ENCODE data around the gene ECT2. TPM values are rescaled to one million over a fixed set of nuclear protein-coding genes. Genes with fewer than 3 reads are reported as not detected.

Gene ECT2
- total RNA-seq, 3 donors from 2014 or later (not counting 1 experiment from before 2014, with no cell fraction given), result 2.9 to 7.0 (median 4.8) TPM

GRCh38 chr3:172868582-172869200, 118.2 kb downstream of the ECT2 start:
- H3K4me3 Mint-ChIP-seq, result no peak overlapping the region
- H3K9me3 Mint-ChIP-seq, result no peaks in the 10 kb centered on the region
- Histone ChIP-seq H3K9me3 (ENCODE audit: control insufficient read depth, insufficient read depth, low read length) (no peaks in the 10 kb centered on the region), H3K4me1 (ENCODE audit: control insufficient read depth, insufficient read depth, low read length) (no peaks in the 10 kb centered on the region), H3K27ac (ENCODE audit: low read length) (no peak overlapping the region), H3K4me3 (ENCODE audit: low read length) (no peak overlapping the region), H3K36me3 (ENCODE audit: control insufficient read depth, insufficient read depth, low read length) (no peaks in the 10 kb centered on the region), H3K27me3 (ENCODE audit: control insufficient read depth, insufficient read depth, low read length) (no peaks in the 10 kb centered on the region)
- intact Hi-C loops (cut with micrococcal nuclease), result no loop called here
- no peaks in the 10 kb centered on the region for H3K4me1 Mint-ChIP-seq
- no peak for TF ChIP-seq CTCF (IDR thresholded peaks at IDR 0.05)
- no peaks in the 10 kb centered on the region for H3K36me3 Mint-ChIP-seq
- no peak overlapping the region for H3K27ac Mint-ChIP-seq
- peaks cover 0 to 4% of the 10 kb centered on the region in 2 donors for H3K27me3 Mint-ChIP-seq (ENCODE audit: low read depth in 2 of 2)
- ATAC-seq (no peak), DNase-seq (no peak)
- WGBS (ENCODE audit: insufficient coverage), result 98% methylated on average over 2 of the region's 2 CpGs

GRCh38 chr3:172869368-172869771, 118.8 kb downstream of the ECT2 start:
- H3K9me3 Mint-ChIP-seq, result no peaks in the 10 kb centered on the region
- ATAC-seq (no peak), DNase-seq (no peak)
- no peaks in the 10 kb centered on the region for H3K4me1 Mint-ChIP-seq
- no peak overlapping the region for H3K27ac ChIP-seq (ENCODE audit: low read length)
- H3K36me3 ChIP-seq (ENCODE audit: control insufficient read depth, insufficient read depth, low read length), result no peaks in the 10 kb centered on the region
- no peak overlapping the region for H3K27ac Mint-ChIP-seq
- intact Hi-C loops (cut with micrococcal nuclease), result no loop called here
- H3K27me3 Mint-ChIP-seq (ENCODE audit: low read depth in 2 of 2), result peaks cover 0 to 4% of the 10 kb centered on the region in 2 donors
- H3K4me3 Mint-ChIP-seq, result no peak overlapping the region
- H3K4me1 ChIP-seq (ENCODE audit: control insufficient read depth, insufficient read depth, low read length), result no peaks in the 10 kb centered on the region
- H3K9me3 ChIP-seq (ENCODE audit: control insufficient read depth, insufficient read depth, low read length), result no peaks in the 10 kb centered on the region
- H3K27me3 ChIP-seq (ENCODE audit: control insufficient read depth, insufficient read depth, low read length), result no peaks in the 10 kb centered on the region
- WGBS (ENCODE audit: insufficient coverage), result 57% methylated on average over 3 of the region's 3 CpGs
- no peak overlapping the region for H3K4me3 ChIP-seq (ENCODE audit: low read length)
- TF ChIP-seq CTCF (IDR thresholded peaks at IDR 0.05), result no peak
- no peaks in the 10 kb centered on the region for H3K36me3 Mint-ChIP-seq

GRCh38 chr3:172869784-172870518, 119.4 kb downstream of the ECT2 start:
- no peak overlapping the region for H3K27ac Mint-ChIP-seq
- H3K9me3 ChIP-seq (ENCODE audit: control insufficient read depth, insufficient read depth, low read length), result no peaks in the 10 kb centered on the region
- ATAC-seq, result no peak
- WGBS (ENCODE audit: insufficient coverage), result 51% methylated on average over 3 of the region's 3 CpGs
- no peaks in the 10 kb centered on the region for H3K4me1 ChIP-seq (ENCODE audit: control insufficient read depth, insufficient read depth, low read length)
- no peak for TF ChIP-seq CTCF (IDR thresholded peaks at IDR 0.05)
- H3K4me1 Mint-ChIP-seq, result no peaks in the 10 kb centered on the region
- no peak overlapping the region for H3K4me3 Mint-ChIP-seq
- no peaks in the 10 kb centered on the region for H3K36me3 Mint-ChIP-seq
- DNase-seq, result no peak
- H3K27me3 ChIP-seq (ENCODE audit: control insufficient read depth, insufficient read depth, low read length), result no peaks in the 10 kb centered on the region
- H3K27ac ChIP-seq (ENCODE audit: low read length), result no peak overlapping the region
- intact Hi-C loops (cut with micrococcal nuclease), result no loop called here
- no peaks in the 10 kb centered on the region for H3K36me3 ChIP-seq (ENCODE audit: control insufficient read depth, insufficient read depth, low read length)
- no peak overlapping the region for H3K4me3 ChIP-seq (ENCODE audit: low read length)
- H3K9me3 Mint-ChIP-seq, result no peaks in the 10 kb centered on the region
- peaks cover 0 to 4% of the 10 kb centered on the region in 2 donors for H3K27me3 Mint-ChIP-seq (ENCODE audit: low read depth in 2 of 2)

Other genes starting within 250 kb of the ECT2 start
- 10 to 100 TPM in 2 of 3 donors, 1 to 10 TPM in 1; 9.5 to 27.7 (median 18.4) TPM for gene TNFSF10, start 227.3 kb upstream of the ECT2 start, total RNA-seq
- gene NCEH1, start 39.7 kb upstream of the ECT2 start, total RNA-seq, result 1 to 10 TPM; 3.5 to 6.8 (median 5.3) TPM